DND-41 (cell line): Measurements from ENCODE around the gene OCA2.
"Not testable (repeated sequence)": the region's sequence is repeated elsewhere in the genome, so short reads cannot be mapped to it uniquely, and the experiment has no call there.

Source experiments
- ATAC-seq: fragments of 200-7000 bp; cut with Tn5 transposase; 3 replicates; pipeline ENCODE4 v1.9.1; 2021; ENCODE audit warnings: low read depth; ENCODE audit not compliant: insufficient read depth
- DNase-seq: peaks from one replicate; pipeline ENCODE4 v3.0.0-alpha.2; 2020
- H2AFZ ChIP-seq: 2 replicates; pipeline ENCODE4 v1.6.0; 2012; ENCODE audit warnings: low read depth, low read length
- H3K27ac ChIP-seq: 2 replicates; pipeline ENCODE4 v1.5.1; 2012; ENCODE audit warnings: low read length, inconsistent platforms
- H3K27me3 ChIP-seq: fragments of 200-600 bp; sonication (generic); 2 replicates; pipeline ENCODE4 v1.6.0; 2012; ENCODE audit warnings: low read length, mild to moderate bottlenecking, inconsistent platforms; ENCODE audit not compliant: insufficient read depth, poor library complexity
- H3K36me3 ChIP-seq: 2 replicates; pipeline ENCODE4 v1.5.1; 2012; ENCODE audit warnings: low read length, inconsistent platforms; ENCODE audit not compliant: insufficient read depth
- H3K4me1 ChIP-seq: 2 replicates; pipeline ENCODE4 v1.5.1; 2012; ENCODE audit warnings: mild to moderate bottlenecking, low read length; ENCODE audit not compliant: insufficient read depth
- H3K4me2 ChIP-seq: 2 replicates; pipeline ENCODE4 v1.6.0; 2012; ENCODE audit warnings: mild to moderate bottlenecking, moderate library complexity, low read length, inconsistent platforms; ENCODE audit not compliant: insufficient read depth
- H3K4me3 ChIP-seq, 2 experiments: fragments of 200-600 bp in 1 of 2; shearing (Covaris generic) in 1 of 2; 2 replicates each; pipeline ENCODE4 v1.5.1; 2012 to 2016; ENCODE audit warnings: inconsistent platforms in 2 of 2, low read length in 2 of 2, mild to moderate bottlenecking in 2 of 2, low read depth in 1 of 2, moderate library complexity in 1 of 2
- H3K79me2 ChIP-seq: 2 replicates; pipeline ENCODE4 v1.6.0; 2012; ENCODE audit warnings: low read length, inconsistent platforms; ENCODE audit not compliant: insufficient read depth
- H3K9ac ChIP-seq: 2 replicates; pipeline ENCODE4 v1.6.0; 2012; ENCODE audit warnings: low read depth, mild to moderate bottlenecking, inconsistent platforms, low read length, moderate library complexity
- H3K9me3 ChIP-seq: 2 replicates; pipeline ENCODE4 v1.5.1; 2012; ENCODE audit warnings: low read length, moderate library complexity, mild to moderate bottlenecking, inconsistent platforms; ENCODE audit not compliant: insufficient read depth, severe bottlenecking
- H4K20me1 ChIP-seq: 2 replicates; pipeline ENCODE4 v1.6.0; 2012; ENCODE audit warnings: low read length; ENCODE audit not compliant: insufficient read depth
- EZH2 ChIP-seq: IDR thresholded peaks from 3 replicates; pipeline ENCODE4 v1.6.1; 2012; ENCODE audit warnings: borderline replicate concordance, low read depth, mild to moderate bottlenecking, moderate library complexity, low read length, inconsistent platforms; ENCODE audit not compliant: severe bottlenecking
- TF ChIP-seq, protein P1 (sequence below): IDR thresholded peaks from 2 replicates; pipeline ENCODE4 v1.5.1; 2012; ENCODE audit warnings: borderline replicate concordance, low read length, moderate library complexity, mild to moderate bottlenecking; ENCODE audit not compliant: poor library complexity, severe bottlenecking; ENCODE audit errors: extremely low read depth

OCA2 gene

DNA sequence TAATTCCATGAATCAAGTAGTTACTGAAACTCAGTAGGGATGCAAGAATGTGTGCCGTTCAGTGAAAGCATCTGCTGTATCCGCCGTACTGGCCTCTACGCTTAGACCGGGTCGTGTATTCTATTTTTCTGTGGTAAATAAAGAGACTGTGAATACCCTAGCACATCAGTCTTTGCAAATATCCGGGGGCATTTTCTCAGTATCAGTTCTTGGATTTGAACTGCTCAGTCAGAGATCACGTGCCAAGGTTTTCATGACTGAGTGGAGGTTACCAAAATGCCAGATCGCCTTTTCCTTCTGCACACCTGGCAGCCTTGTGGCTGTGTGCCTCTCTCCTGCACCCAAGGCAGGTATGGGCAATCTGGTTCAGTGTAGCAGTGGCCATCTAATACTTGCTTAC lies 377.0 kb downstream of the OCA2 start:
- no peak overlapping the region for H3K27ac ChIP-seq
- no peaks in the 10 kb centered on the region for H3K4me1 ChIP-seq
- H2AFZ ChIP-seq, result no peak overlapping the region
- ATAC-seq (no peak), DNase-seq (no peak)
- no peaks in the 10 kb centered on the region for H3K9me3 ChIP-seq
- H4K20me1 ChIP-seq, result no peaks in the 10 kb centered on the region
- H3K9ac ChIP-seq, result no peak overlapping the region
- no peaks in the 10 kb centered on the region for H3K79me2 ChIP-seq
- no peaks in the 10 kb centered on the region for H3K36me3 ChIP-seq
- TF ChIP-seq, protein P1, sequence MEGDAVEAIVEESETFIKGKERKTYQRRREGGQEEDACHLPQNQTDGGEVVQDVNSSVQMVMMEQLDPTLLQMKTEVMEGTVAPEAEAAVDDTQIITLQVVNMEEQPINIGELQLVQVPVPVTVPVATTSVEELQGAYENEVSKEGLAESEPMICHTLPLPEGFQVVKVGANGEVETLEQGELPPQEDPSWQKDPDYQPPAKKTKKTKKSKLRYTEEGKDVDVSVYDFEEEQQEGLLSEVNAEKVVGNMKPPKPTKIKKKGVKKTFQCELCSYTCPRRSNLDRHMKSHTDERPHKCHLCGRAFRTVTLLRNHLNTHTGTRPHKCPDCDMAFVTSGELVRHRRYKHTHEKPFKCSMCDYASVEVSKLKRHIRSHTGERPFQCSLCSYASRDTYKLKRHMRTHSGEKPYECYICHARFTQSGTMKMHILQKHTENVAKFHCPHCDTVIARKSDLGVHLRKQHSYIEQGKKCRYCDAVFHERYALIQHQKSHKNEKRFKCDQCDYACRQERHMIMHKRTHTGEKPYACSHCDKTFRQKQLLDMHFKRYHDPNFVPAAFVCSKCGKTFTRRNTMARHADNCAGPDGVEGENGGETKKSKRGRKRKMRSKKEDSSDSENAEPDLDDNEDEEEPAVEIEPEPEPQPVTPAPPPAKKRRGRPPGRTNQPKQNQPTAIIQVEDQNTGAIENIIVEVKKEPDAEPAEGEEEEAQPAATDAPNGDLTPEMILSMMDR, result no peak
- no peaks in the 10 kb centered on the region for H3K27me3 ChIP-seq
- no peak overlapping the region for H3K4me3 ChIP-seq
- no peak overlapping the region for H3K4me2 ChIP-seq

DNA sequence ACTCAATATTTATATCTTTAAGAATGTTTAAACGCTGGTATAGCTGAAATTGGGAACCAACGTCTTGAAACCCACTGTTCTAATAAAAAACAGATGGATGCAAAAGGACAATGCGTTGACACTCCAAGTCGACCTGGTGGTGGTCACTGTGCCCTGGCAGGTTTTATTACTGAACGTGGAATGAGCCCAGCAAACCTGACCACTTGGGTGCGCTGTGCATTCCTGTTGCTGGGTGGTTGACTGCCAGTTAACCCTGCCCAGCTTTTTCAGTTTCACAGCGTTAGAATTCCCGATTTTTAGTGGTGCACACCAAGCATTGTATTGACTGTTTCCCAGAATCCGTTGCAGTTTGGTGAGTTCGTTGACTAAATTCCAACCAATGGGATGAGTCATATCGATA lies 384.4 kb downstream of the OCA2 start:
- H3K27ac ChIP-seq, result no peak overlapping the region
- H3K79me2 ChIP-seq, result no peaks in the 10 kb centered on the region
- H3K4me1 ChIP-seq, result no peaks in the 10 kb centered on the region
- no peaks in the 10 kb centered on the region for H3K9me3 ChIP-seq
- H3K9ac ChIP-seq, result no peak overlapping the region
- DNase-seq, result no peak
- H3K4me2 ChIP-seq, result no peak overlapping the region
- no peaks in the 10 kb centered on the region for H4K20me1 ChIP-seq
- H3K27me3 ChIP-seq, result no peaks in the 10 kb centered on the region
- TF ChIP-seq EZH2, result no peak
- TF ChIP-seq, protein P1, result no peak
- H2AFZ ChIP-seq, result no peak overlapping the region
- H3K36me3 ChIP-seq, result no peaks in the 10 kb centered on the region
- ATAC-seq, result no peak
- no peak overlapping the region for H3K4me3 ChIP-seq

- H4K20me1 ChIP-seq, result not testable (repeated sequence)
Measured at GRCh38 chr15:27713850-27714249, 385.3 kb downstream of the OCA2 start.

GRCh38 chr15:27707257-27707656 lies 391.9 kb downstream of the OCA2 start:
- TF ChIP-seq, protein P1, result no peak
- TF ChIP-seq EZH2, result no peak
- no peak for DNase-seq

More at GRCh38 chr15:27713850-27714249, 385.3 kb downstream of the OCA2 start:
- not testable (repeated sequence) for H3K9ac ChIP-seq, DNase-seq, H3K27ac ChIP-seq, H3K4me3 ChIP-seq, H3K4me2 ChIP-seq, ATAC-seq, H3K4me1 ChIP-seq, H2AFZ ChIP-seq, H3K27me3 ChIP-seq, H3K9me3 ChIP-seq, H3K36me3 ChIP-seq, H3K79me2 ChIP-seq

More at GRCh38 chr15:27707257-27707656, 391.9 kb downstream of the OCA2 start:
- Histone ChIP-seq H4K20me1 (no peaks in the 10 kb centered on the region), H3K4me1 (no peaks in the 10 kb centered on the region), H3K9ac (no peak overlapping the region), H3K4me2 (no peak overlapping the region), H2AFZ (no peak overlapping the region), H3K4me3 (no peak overlapping the region), H3K79me2 (no peaks in the 10 kb centered on the region), H3K27me3 (no peaks in the 10 kb centered on the region), H3K27ac (no peak overlapping the region), H3K36me3 (no peaks in the 10 kb centered on the region), H3K9me3 (no peaks in the 10 kb centered on the region)
- ATAC-seq, result no peak
